ENCODE measurements around the gene EMC1. TPM values are rescaled to one million over a fixed set of nuclear protein-coding genes. Genes with fewer than 3 reads are reported as not detected.
"Not testable (repeated sequence)": the region's sequence is repeated elsewhere in the genome, so short reads cannot be mapped to it uniquely, and the experiment has no call there.

The EMC1 gene
- total RNA-seq, 2 experiments from 2014 or later, result 21.9 to 22.2 TPM

- peaks cover 2% of the 10 kb centered on the region for H3K4me1 ChIP-seq (ENCODE audit: insufficient read depth, low read length)
- no peak overlapping the region for H3K4me3 ChIP-seq (ENCODE audit: low read length)
- H3K27ac ChIP-seq (ENCODE audit: low read depth in 1 of 2, low read length in 2 of 2), result no peak overlapping the region
- H3K36me3 ChIP-seq (ENCODE audit: insufficient read depth, low read length), result peaks cover 84% of the 10 kb centered on the region
- H3K9me3 ChIP-seq (ENCODE audit: control insufficient read depth in 1 of 2, insufficient read depth in 1 of 2, low read length in 2 of 2), result no peaks in the 10 kb centered on the region
- POLR2A ChIA-PET, result no interaction called here
- Mint-ChIP-seq H3K27ac (no peak overlapping the region), H3K9me3 (no peaks in the 10 kb centered on the region), H3K4me1 (ENCODE audit: low read depth) (peaks cover 11% of the 10 kb centered on the region), H3K27me3 (no peaks in the 10 kb centered on the region), H3K4me3 (no peak overlapping the region), H3K36me3 (ENCODE audit: low read depth) (peaks cover 98% of the 10 kb centered on the region)
- ATAC-seq (ENCODE audit: poor library complexity) (no peak), DNase-seq (no peak)
- CTCF ChIA-PET, result no interaction called here
- TF ChIP-seq CTCF (IDR thresholded peaks at IDR 0.05), result no peak
- intact Hi-C loops (cut with DNase I, micrococcal nuclease), result loop anchor here in 1 of 2 experiments (10.0 kb wide), 1 partner anchor 469 kb away; no protein-coding TSS in a partner anchor
- no peaks in the 10 kb centered on the region for H3K27me3 ChIP-seq (ENCODE audit: control insufficient read depth in 1 of 2, insufficient read depth in 2 of 2, low read length in 2 of 2)
Measured at GRCh38 chr1:19186001-19186400, 65.3 kb downstream of the EMC1 start.

GRCh38 chr1:19182223-19182622 lies 69.1 kb downstream of the EMC1 start:
- POLR2A ChIA-PET, result no interaction called here

GRCh38 chr1:19180265-19180657 lies 71.1 kb downstream of the EMC1 start:
- H3K4me3 ChIP-seq (ENCODE audit: low read length); H3K27me3 Mint-ChIP-seq; ATAC-seq (ENCODE audit: poor library complexity); H3K27me3 ChIP-seq (ENCODE audit: control insufficient read depth in 1 of 2, insufficient read depth in 2 of 2, low read length in 2 of 2); H3K9me3 Mint-ChIP-seq; H3K4me3 Mint-ChIP-seq; H3K9me3 ChIP-seq (ENCODE audit: control insufficient read depth in 1 of 2, insufficient read depth in 1 of 2, low read length in 2 of 2): not testable (repeated sequence)
- DNase-seq, result peak in 2 of 14 experiments; percentile 3 to 21
- Mint-ChIP-seq H3K36me3 (ENCODE audit: low read depth) (peaks cover 98% of the 10 kb centered on the region), H3K4me1 (ENCODE audit: low read depth) (peaks cover 36% of the 10 kb centered on the region), H3K27ac (peak overlapping the region; percentile 61)
- POLR2A ChIA-PET, result interaction anchor here (0.9 to 1.7 kb wide), 5 partner anchors 20 to 67 kb away, joined by 3 to 7 read pairs (median 6); partner anchors contain the start of gene UBR4
- H3K4me1 ChIP-seq (ENCODE audit: insufficient read depth, low read length), result peaks cover 15% of the 10 kb centered on the region
- CTCF ChIA-PET, result interaction anchor here (0.7 to 1.4 kb wide), 3 partner anchors 26 to 60 kb away, joined by 3 to 10 read pairs (median 4); no protein-coding TSS in a partner anchor
- peaks cover 74% of the 10 kb centered on the region for H3K36me3 ChIP-seq (ENCODE audit: insufficient read depth, low read length)
- H3K27ac ChIP-seq (ENCODE audit: low read depth in 1 of 2, low read length in 2 of 2), result peak overlapping the region; percentile 7 to 35
- intact Hi-C loops (cut with DNase I, micrococcal nuclease), result loop anchor here in 1 of 2 experiments (10.0 kb wide), 1 partner anchor 475 kb away; no protein-coding TSS in a partner anchor

More at GRCh38 chr1:19182223-19182622, 69.1 kb downstream of the EMC1 start:
- Mint-ChIP-seq H3K4me3 (no peak overlapping the region), H3K27ac (no peak overlapping the region), H3K36me3 (ENCODE audit: low read depth) (peaks cover 99% of the 10 kb centered on the region), H3K27me3 (no peaks in the 10 kb centered on the region), H3K4me1 (ENCODE audit: low read depth) (peaks cover 36% of the 10 kb centered on the region), H3K9me3 (no peaks in the 10 kb centered on the region)
- ATAC-seq (ENCODE audit: poor library complexity), result no peak
- Histone ChIP-seq H3K4me1 (ENCODE audit: insufficient read depth, low read length) (peaks cover 15% of the 10 kb centered on the region), H3K4me3 (ENCODE audit: low read length) (no peak overlapping the region), H3K27me3 (ENCODE audit: control insufficient read depth in 1 of 2, insufficient read depth in 2 of 2, low read length in 2 of 2) (no peaks in the 10 kb centered on the region), H3K27ac (ENCODE audit: low read depth in 1 of 2, low read length in 2 of 2) (no peak overlapping the region), H3K36me3 (ENCODE audit: insufficient read depth, low read length) (peaks cover 71% of the 10 kb centered on the region), H3K9me3 (ENCODE audit: control insufficient read depth in 1 of 2, insufficient read depth in 1 of 2, low read length in 2 of 2) (no peaks in the 10 kb centered on the region)
- TF ChIP-seq CTCF (IDR thresholded peaks at IDR 0.05), result no peak
- DNase-seq, result no peak
- intact Hi-C loops (cut with DNase I, micrococcal nuclease), result loop anchor here in 1 of 2 experiments (10.0 kb wide), 1 partner anchor 473 kb away; no protein-coding TSS in a partner anchor
- CTCF ChIA-PET, result interaction anchor here (1.1 kb wide), 1 partner anchor 13 kb away, joined by 3 read pairs; no protein-coding TSS in a partner anchor

Data from CD4-positive, alpha-beta T cell (primary cell).